PC-3 (cell line): ENCODE results near the gene MTM1. TPM values are rescaled to one million over a fixed set of nuclear protein-coding genes. Genes with fewer than 3 reads are reported as not detected.

ENCODE experiments used
- ATAC-seq: fragments of 200-7000 bp; cut with Tn5 transposase; 2 replicates; pipeline ENCODE4 v1.9.1; 2020; ENCODE audit warnings: mild to moderate bottlenecking, moderate library complexity
- BruUV-seq: library from RNA; stranded (reverse); fragments of 400-500 nt; replicated peaks from 2 replicates; lab custom pipeline; 2021; lab: Mats Ljungman, UMichigan
- CTCF ChIA-PET: fragments of 300-600 bp; sonication (Branson Sonifier 250); formaldehyde crosslinking; loops from one replicate; lab custom pipeline; 2022; ENCODE audit warnings: antibody characterized with exemption; lab: Charles Lee
- POLR2A ChIA-PET: fragments of 300-600 bp; sonication (Branson Sonifier 250); formaldehyde crosslinking; loops from one replicate; lab custom pipeline; 2022; ENCODE audit warnings: antibody characterized with exemption; ENCODE audit not compliant: unreplicated experiment; lab: Charles Lee
- DNase-seq: peaks from one replicate; pipeline ENCODE4 v3.0.0-alpha.2; 2015
- H2AFZ ChIP-seq: fragments of 300-600 bp; sonication (generic); 2 replicates; pipeline ENCODE4 v1.6.0; 2016; ENCODE audit warnings: antibody characterized with exemption, low read length
- H3F3A ChIP-seq: fragments of 300-600 bp; sonication (generic); one replicate; pipeline ENCODE4 v1.6.0; 2017; ENCODE audit warnings: antibody characterized with exemption, low read length, control low read depth, mild to moderate bottlenecking; ENCODE audit not compliant: unreplicated experiment
- H3K27ac ChIP-seq: fragments of 300-600 bp; sonication (generic); 2 replicates; pipeline ENCODE4 v1.5.1; 2016; ENCODE audit warnings: mild to moderate bottlenecking, low read length
- H3K27me3 ChIP-seq: fragments of 300-600 bp; sonication (generic); 2 replicates; pipeline ENCODE4 v1.6.1; 2016; ENCODE audit warnings: low read length, mixed read lengths
- H3K36me3 ChIP-seq: fragments of 300-600 bp; sonication (generic); 2 replicates; pipeline ENCODE4 v1.6.1; 2016; ENCODE audit warnings: low read depth, mixed run types, low read length, mixed read lengths
- H3K4me1 ChIP-seq: fragments of 300-600 bp; sonication (generic); 2 replicates; pipeline ENCODE4 v1.5.1; 2016; ENCODE audit warnings: low read length; ENCODE audit not compliant: insufficient read depth
- H3K4me2 ChIP-seq: fragments of 300-600 bp; sonication (generic); 2 replicates; pipeline ENCODE4 v1.6.0; 2016; ENCODE audit warnings: low read length
- H3K4me3 ChIP-seq: fragments of 300-600 bp; sonication (generic); 2 replicates; pipeline ENCODE4 v1.5.1; 2016; ENCODE audit warnings: mild to moderate bottlenecking, low read length, mixed read lengths
- H3K79me2 ChIP-seq: fragments of 300-600 bp; sonication (generic); 2 replicates; pipeline ENCODE4 v1.6.1; 2017; ENCODE audit warnings: low read length, mixed read lengths
- H3K9ac ChIP-seq: fragments of 300-600 bp; sonication (generic); 2 replicates; pipeline ENCODE4 v1.6.0; 2016; ENCODE audit warnings: mild to moderate bottlenecking, low read length
- H3K9me2 ChIP-seq: fragments of 300-600 bp; sonication (generic); replicated peaks from 2 replicates; pipeline ENCODE4 v1.6.1; 2016; ENCODE audit warnings: mixed run types, low read length, mixed read lengths
- H3K9me3 ChIP-seq: fragments of 300-600 bp; sonication (generic); 2 replicates; pipeline ENCODE4 v1.6.1; 2016; ENCODE audit warnings: low read length, mixed read lengths
- H4K20me1 ChIP-seq: fragments of 300-600 bp; sonication (generic); 2 replicates; pipeline ENCODE4 v1.6.1; 2016; ENCODE audit warnings: low read length, mixed read lengths
- EZH2 ChIP-seq: fragments of 300-600 bp; sonication (generic); IDR thresholded peaks from one replicate; pipeline ENCODE4 v1.6.1; 2017; ENCODE audit warnings: antibody characterized with exemption, mild to moderate bottlenecking, low read length; ENCODE audit not compliant: unreplicated experiment
- EZH2phosphoT487 ChIP-seq: fragments of 300-600 bp; sonication (generic); IDR thresholded peaks from 2 replicates; pipeline ENCODE4 v1.6.1; 2018; ENCODE audit warnings: mild to moderate bottlenecking, antibody characterized with exemption, low read length, borderline replicate concordance
- intact Hi-C: fragments of 100-400 bp; cut with micrococcal nuclease; formaldehyde crosslinking; loops from 2 replicates; pipeline ENCODE4 v1.9.0; 2023
- total RNA-seq: library from RNA; depleted of rRNA; stranded (reverse); fragments of >200 nt; gene quantifications from 2 replicates; pipeline ENCODE4 v1.2.3, GENCODE V29; 2014
- TF ChIP-seq, protein P1 (sequence below): fragments of 300-600 bp; sonication (generic); conservative IDR thresholded peaks from 2 replicates; pipeline ENCODE4 v1.5.1; 2017; ENCODE audit warnings: antibody characterized with exemption, low read depth, mild to moderate bottlenecking, low read length

MTM1 gene
- total RNA-seq, 1 experiment from 2014 or later: 13.7 TPM

DNA sequence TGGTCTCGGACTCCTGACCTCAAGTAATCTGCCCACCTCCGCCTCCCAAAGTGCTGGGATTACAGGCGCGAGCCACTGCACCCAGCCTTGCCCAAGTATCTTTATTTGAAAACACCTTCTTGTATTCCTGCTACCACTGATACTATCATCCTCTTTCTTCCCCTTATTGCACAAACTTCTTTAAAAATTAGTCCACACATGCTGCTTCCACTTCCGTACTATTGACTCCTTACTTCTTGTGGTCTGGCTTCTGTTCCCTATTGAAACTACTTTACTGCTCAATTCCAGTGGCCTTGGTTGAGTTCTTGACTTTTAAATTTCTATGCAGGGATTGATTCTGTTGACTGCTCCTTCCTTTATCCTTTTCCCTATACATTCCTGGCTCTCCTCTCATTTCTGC is 38.8 kb downstream of the MTM1 start:
- Histone ChIP-seq H2AFZ (no peak overlapping the region), H3K27me3 (no peaks in the 10 kb centered on the region), H3K27ac (no peak overlapping the region), H3K79me2 (no peaks in the 10 kb centered on the region), H3F3A (no peaks in the 10 kb centered on the region), H3K4me2 (no peak overlapping the region), H3K36me3 (no peaks in the 10 kb centered on the region), H4K20me1 (no peaks in the 10 kb centered on the region), H3K9me2 (no peaks in the 10 kb centered on the region), H3K4me1 (no peaks in the 10 kb centered on the region), H3K4me3 (no peak overlapping the region), H3K9me3 (no peaks in the 10 kb centered on the region), H3K9ac (no peak overlapping the region)
- ChIA-PET CTCF (no interaction called here), POLR2A (no interaction called here)
- DNase-seq: no peak
- no peak for ATAC-seq
- intact Hi-C loops: no loop called here
- TF ChIP-seq, protein P1, sequence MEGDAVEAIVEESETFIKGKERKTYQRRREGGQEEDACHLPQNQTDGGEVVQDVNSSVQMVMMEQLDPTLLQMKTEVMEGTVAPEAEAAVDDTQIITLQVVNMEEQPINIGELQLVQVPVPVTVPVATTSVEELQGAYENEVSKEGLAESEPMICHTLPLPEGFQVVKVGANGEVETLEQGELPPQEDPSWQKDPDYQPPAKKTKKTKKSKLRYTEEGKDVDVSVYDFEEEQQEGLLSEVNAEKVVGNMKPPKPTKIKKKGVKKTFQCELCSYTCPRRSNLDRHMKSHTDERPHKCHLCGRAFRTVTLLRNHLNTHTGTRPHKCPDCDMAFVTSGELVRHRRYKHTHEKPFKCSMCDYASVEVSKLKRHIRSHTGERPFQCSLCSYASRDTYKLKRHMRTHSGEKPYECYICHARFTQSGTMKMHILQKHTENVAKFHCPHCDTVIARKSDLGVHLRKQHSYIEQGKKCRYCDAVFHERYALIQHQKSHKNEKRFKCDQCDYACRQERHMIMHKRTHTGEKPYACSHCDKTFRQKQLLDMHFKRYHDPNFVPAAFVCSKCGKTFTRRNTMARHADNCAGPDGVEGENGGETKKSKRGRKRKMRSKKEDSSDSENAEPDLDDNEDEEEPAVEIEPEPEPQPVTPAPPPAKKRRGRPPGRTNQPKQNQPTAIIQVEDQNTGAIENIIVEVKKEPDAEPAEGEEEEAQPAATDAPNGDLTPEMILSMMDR: no peak
- no peak for TF ChIP-seq EZH2
- TF ChIP-seq EZH2phosphoT487: no peak
- no TSS peak for BruUV-seq

DNA sequence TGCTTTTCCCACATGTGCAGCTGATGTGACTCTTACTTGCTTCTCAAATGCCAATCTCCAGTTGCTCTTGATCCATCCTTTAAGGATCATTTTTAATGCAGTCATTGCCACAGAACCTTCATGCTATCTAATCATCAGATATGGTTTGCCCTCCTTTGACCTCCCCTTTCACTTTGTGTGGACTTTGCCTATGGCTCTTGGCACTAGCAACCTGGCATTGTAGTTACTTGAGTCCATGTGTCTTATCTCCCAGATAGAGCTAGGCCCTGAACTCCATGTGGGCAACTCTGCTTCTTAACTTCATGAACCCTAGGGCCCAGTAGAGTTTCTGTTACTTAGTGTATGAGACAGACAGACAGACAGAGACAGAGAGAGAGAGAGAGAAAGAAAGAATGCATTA is 41.6 kb downstream of the MTM1 start:
- ChIA-PET POLR2A (no interaction called here), CTCF (no interaction called here)
- ATAC-seq (no peak), DNase-seq (no peak)
- Histone ChIP-seq H3F3A (no peaks in the 10 kb centered on the region), H3K4me2 (no peak overlapping the region), H3K36me3 (no peaks in the 10 kb centered on the region), H3K79me2 (no peaks in the 10 kb centered on the region), H3K9ac (no peak overlapping the region), H4K20me1 (no peaks in the 10 kb centered on the region), H3K27me3 (no peaks in the 10 kb centered on the region), H3K4me3 (no peak overlapping the region), H3K27ac (no peak overlapping the region), H3K4me1 (no peaks in the 10 kb centered on the region), H3K9me3 (no peaks in the 10 kb centered on the region), H2AFZ (no peak overlapping the region), H3K9me2 (no peaks in the 10 kb centered on the region)
- no peak for TF ChIP-seq EZH2
- TF ChIP-seq, protein P1: no peak
- no peak for TF ChIP-seq EZH2phosphoT487
- no TSS peak for BruUV-seq
- intact Hi-C loops: no loop called here

DNA sequence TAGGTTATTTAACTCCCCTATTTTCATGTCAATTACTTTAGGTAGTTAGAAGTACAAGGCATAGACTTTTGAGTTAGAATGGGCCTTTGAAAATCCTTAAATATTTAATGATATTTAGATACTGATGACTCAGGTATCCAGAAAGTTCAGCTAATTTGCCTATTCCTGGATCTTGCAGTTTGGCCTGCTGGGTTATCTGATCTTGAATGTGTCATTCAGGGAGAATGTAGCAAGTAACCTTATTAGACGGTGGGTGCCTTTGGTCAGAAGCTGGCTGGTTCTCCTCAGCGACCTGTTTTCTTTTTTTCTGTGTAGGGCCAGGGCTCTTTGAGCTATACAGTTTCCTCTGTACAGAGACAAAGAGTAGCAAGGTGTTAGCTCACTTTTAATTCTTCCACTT is 42.0 kb downstream of the MTM1 start:
- H3K9me2 ChIP-seq: no peaks in the 10 kb centered on the region
- POLR2A ChIA-PET: interaction anchor here (0.6 kb wide), 1 partner anchor 376 kb away, joined by 4 read pairs; no protein-coding TSS in a partner anchor
- no peaks in the 10 kb centered on the region for H3K36me3 ChIP-seq
- DNase-seq (peak; percentile 14), ATAC-seq (no peak)
- CTCF ChIA-PET: no interaction called here
- H3K4me3 ChIP-seq: no peak overlapping the region
- no peak overlapping the region for H3K27ac ChIP-seq
- intact Hi-C loops: no loop called here
- no peaks in the 10 kb centered on the region for H3K79me2 ChIP-seq
- no peak overlapping the region for H3K4me2 ChIP-seq
- H2AFZ ChIP-seq: no peak overlapping the region
- no peaks in the 10 kb centered on the region for H3F3A ChIP-seq
- BruUV-seq: no TSS peak
- H3K9ac ChIP-seq: no peak overlapping the region
- TF ChIP-seq, protein P1: no peak
- TF ChIP-seq EZH2phosphoT487 (no peak), EZH2 (no peak)
- H3K9me3 ChIP-seq: no peaks in the 10 kb centered on the region
- H3K27me3 ChIP-seq: no peaks in the 10 kb centered on the region
- no peaks in the 10 kb centered on the region for H3K4me1 ChIP-seq
- H4K20me1 ChIP-seq: no peaks in the 10 kb centered on the region
